ENCODE measurements around the gene MYADML2. TPM values are rescaled to one million over a fixed set of nuclear protein-coding genes. Genes with fewer than 3 reads are reported as not detected.

The MYADML2 gene
- total RNA-seq, 1 experiment from 2014 or later: not detected

- Histone ChIP-seq H3K4me3 (ENCODE audit: low read length) (no peak overlapping the region), H3K27me3 (ENCODE audit: low read length) (no peaks in the 10 kb centered on the region), H3K36me3 (ENCODE audit: low read depth, low read length) (peaks cover 7% of the 10 kb centered on the region; the same call in 1 of the 2 replicates), H3F3A (ENCODE audit: low read length, unreplicated experiment) (no peaks in the 10 kb centered on the region), H3K4me2 (ENCODE audit: low read length) (peak overlapping the region; percentile 95), H3K9ac (ENCODE audit: low read length) (no peak overlapping the region), H2AFZ (ENCODE audit: low read length) (no peak overlapping the region), H3K4me1 (ENCODE audit: insufficient read depth, low read length) (peaks cover 41% of the 10 kb centered on the region), H4K20me1 (ENCODE audit: low read length) (no peaks in the 10 kb centered on the region), H3K27ac (ENCODE audit: low read length) (peak overlapping the region; percentile 93; the same call in 1 of the 2 replicates), H3K9me2 (replicated peaks; ENCODE audit: low read length) (no peaks in the 10 kb centered on the region), H3K79me2 (ENCODE audit: low read length) (peaks cover 84% of the 10 kb centered on the region), H3K9me3 (ENCODE audit: low read length) (no peaks in the 10 kb centered on the region)
- CTCF ChIA-PET: interaction anchor here (1.1 kb wide), 1 partner anchor 12 kb away, joined by 3 read pairs; no protein-coding TSS in a partner anchor
- no peak for ATAC-seq
- no peak for DNase-seq
- BruUV-seq (replicated peaks): no TSS peak
- intact Hi-C loops (cut with micrococcal nuclease): loop anchor here (5.0 kb wide), 1 partner anchor 53 kb away; the partner anchor contains the start of gene ARHGDIA
- POLR2A ChIA-PET (ENCODE audit: unreplicated experiment): no interaction called here
- no peak for TF ChIP-seq EZH2phosphoT487 (IDR thresholded peaks at IDR 0.05; ENCODE audit: borderline replicate concordance, low read length)
- TF ChIP-seq, protein P1, sequence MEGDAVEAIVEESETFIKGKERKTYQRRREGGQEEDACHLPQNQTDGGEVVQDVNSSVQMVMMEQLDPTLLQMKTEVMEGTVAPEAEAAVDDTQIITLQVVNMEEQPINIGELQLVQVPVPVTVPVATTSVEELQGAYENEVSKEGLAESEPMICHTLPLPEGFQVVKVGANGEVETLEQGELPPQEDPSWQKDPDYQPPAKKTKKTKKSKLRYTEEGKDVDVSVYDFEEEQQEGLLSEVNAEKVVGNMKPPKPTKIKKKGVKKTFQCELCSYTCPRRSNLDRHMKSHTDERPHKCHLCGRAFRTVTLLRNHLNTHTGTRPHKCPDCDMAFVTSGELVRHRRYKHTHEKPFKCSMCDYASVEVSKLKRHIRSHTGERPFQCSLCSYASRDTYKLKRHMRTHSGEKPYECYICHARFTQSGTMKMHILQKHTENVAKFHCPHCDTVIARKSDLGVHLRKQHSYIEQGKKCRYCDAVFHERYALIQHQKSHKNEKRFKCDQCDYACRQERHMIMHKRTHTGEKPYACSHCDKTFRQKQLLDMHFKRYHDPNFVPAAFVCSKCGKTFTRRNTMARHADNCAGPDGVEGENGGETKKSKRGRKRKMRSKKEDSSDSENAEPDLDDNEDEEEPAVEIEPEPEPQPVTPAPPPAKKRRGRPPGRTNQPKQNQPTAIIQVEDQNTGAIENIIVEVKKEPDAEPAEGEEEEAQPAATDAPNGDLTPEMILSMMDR (conservative IDR thresholded peaks at IDR 0.05; ENCODE audit: low read depth, low read length): no peak
- no peak for TF ChIP-seq EZH2 (IDR thresholded peaks at IDR 0.05; ENCODE audit: low read length, unreplicated experiment)
These were observed 22.2 kb downstream of the MYADML2 start for GRCh38 chr17:81924557-81925532.

GRCh38 chr17:81923302-81924260, 23.5 kb downstream of the MYADML2 start:
- no peak for TF ChIP-seq EZH2phosphoT487 (IDR thresholded peaks at IDR 0.05; ENCODE audit: borderline replicate concordance, low read length)
- TF ChIP-seq, protein P1 (conservative IDR thresholded peaks at IDR 0.05; ENCODE audit: low read depth, low read length): 0 out of 2 replicates have a peak, but pooled peaks have one; percentile 11
- Histone ChIP-seq H3K9me3 (ENCODE audit: low read length) (no peaks in the 10 kb centered on the region), H3K79me2 (ENCODE audit: low read length) (peaks cover 80% of the 10 kb centered on the region), H3K36me3 (ENCODE audit: low read depth, low read length) (peaks cover 7% of the 10 kb centered on the region; the same call in 1 of the 2 replicates), H2AFZ (ENCODE audit: low read length) (peak overlapping the region; percentile 32; the same call in 1 of the 2 replicates), H3K27me3 (ENCODE audit: low read length) (no peaks in the 10 kb centered on the region), H4K20me1 (ENCODE audit: low read length) (no peaks in the 10 kb centered on the region), H3F3A (ENCODE audit: low read length, unreplicated experiment) (no peaks in the 10 kb centered on the region), H3K4me1 (ENCODE audit: insufficient read depth, low read length) (peaks cover 40% of the 10 kb centered on the region), H3K27ac (ENCODE audit: low read length) (peak overlapping the region; percentile 93), H3K9me2 (replicated peaks; ENCODE audit: low read length) (no peaks in the 10 kb centered on the region), H3K4me2 (ENCODE audit: low read length) (peak overlapping the region; percentile 95), H3K9ac (ENCODE audit: low read length) (peak overlapping the region; percentile 87), H3K4me3 (ENCODE audit: low read length) (peak overlapping the region; percentile 59)
- ATAC-seq (peak; percentile 23; the same call in 1 of the 2 replicates), DNase-seq (peak; percentile 77)
- ChIA-PET POLR2A (ENCODE audit: unreplicated experiment) (interaction anchor here (0.6 kb wide), 1 partner anchor 19 kb away, joined by 4 read pairs; no protein-coding TSS in a partner anchor), CTCF (interaction anchor here (0.6 to 1.1 kb wide), 2 partner anchors 11 to 151 kb away, joined by 3 read pairs; no protein-coding TSS in a partner anchor)
- intact Hi-C loops (cut with micrococcal nuclease): no loop called here
- no TSS peak for BruUV-seq (replicated peaks)
